ENCODE data around the gene RNFT2. TPM values are rescaled to one million over a fixed set of nuclear protein-coding genes. Genes with fewer than 3 reads are reported as not detected.

Gene RNFT2
- polyA plus RNA-seq, 3 donors, result 4.2 to 6.3 (median 5.5) TPM

GRCh38 chr12:116874324-116874995 lies 136.3 kb downstream of the RNFT2 start:
- no peak for DNase-seq

GRCh38 chr12:116876151-116876869 lies 138.2 kb downstream of the RNFT2 start:
- no peak for DNase-seq

GRCh38 chr12:116878567-116879508 lies 140.7 kb downstream of the RNFT2 start:
- no peak for DNase-seq

GRCh38 chr12:116879509-116880212 lies 141.5 kb downstream of the RNFT2 start:
- DNase-seq, result no peak

GRCh38 chr12:116880213-116880816 lies 142.2 kb downstream of the RNFT2 start:
- DNase-seq, result no peak

- peak; percentile 61 for DNase-seq
Observed at GRCh38 chr12:116880817-116881324, 142.8 kb downstream of the RNFT2 start.

GRCh38 chr12:116881325-116881876 lies 143.3 kb downstream of the RNFT2 start, which contains the start of gene HRK:
Gene HRK, minus strand, starts transcription at chr12:116881441. Its CDS starts 134 bp downstream, at chr12:116881307.
- no peak for DNase-seq

- DNase-seq, result no peak
Observed at GRCh38 chr12:116881877-116882507, 143.9 kb downstream of the RNFT2 start.

- no peak for DNase-seq
Observed at GRCh38 chr12:116882742-116883141, 144.6 kb downstream of the RNFT2 start.

GRCh38 chr12:116884871-116885270 lies 146.8 kb downstream of the RNFT2 start:
- DNase-seq, result no peak

GRCh38 chr12:116885491-116885890 lies 147.4 kb downstream of the RNFT2 start:
- no peak for DNase-seq

GRCh38 chr12:116887244-116887643 lies 149.1 kb downstream of the RNFT2 start:
- DNase-seq, result no peak

GRCh38 chr12:116887897-116888296 lies 149.8 kb downstream of the RNFT2 start:
- no peak for DNase-seq

GRCh38 chr12:116890330-116890729 lies 152.2 kb downstream of the RNFT2 start:
- DNase-seq, result no peak

- no peak for DNase-seq
Observed at GRCh38 chr12:116891019-116891418, 152.9 kb downstream of the RNFT2 start.

- DNase-seq, result no peak
Observed at GRCh38 chr12:116892349-116893140, 154.4 kb downstream of the RNFT2 start.

GRCh38 chr12:116894913-116895312 lies 156.8 kb downstream of the RNFT2 start:
- DNase-seq, result no peak

- DNase-seq, result no peak
Observed at GRCh38 chr12:116896411-116896924, 158.4 kb downstream of the RNFT2 start.

- no peak for DNase-seq
Observed at GRCh38 chr12:116897476-116897875, 159.4 kb downstream of the RNFT2 start.
